H9 (cell line): Measurements from ENCODE around the gene SCUBE1. TPM values are rescaled to one million over a fixed set of nuclear protein-coding genes. Genes with fewer than 3 reads are reported as not detected.

Experiments
- DNase-seq: peaks from one replicate; pipeline ENCODE4 v3.0.0-alpha.2; 2017
- H2AFZ ChIP-seq: one replicate; pipeline ENCODE4 v1.6.1; 2013; ENCODE audit warnings: mild to moderate bottlenecking, low read length, control low read depth, moderate library complexity
- H2AK5ac ChIP-seq: 2 replicates; pipeline ENCODE4 v1.6.1; 2013; ENCODE audit warnings: low read length, control low read depth, mixed read lengths; ENCODE audit not compliant: insufficient read length
- H2BK120ac ChIP-seq: one replicate; pipeline ENCODE4 v1.6.1; 2013; ENCODE audit warnings: low read depth, mild to moderate bottlenecking, low read length, control low read depth, inconsistent platforms; ENCODE audit not compliant: poor library complexity, severe bottlenecking
- H2BK12ac ChIP-seq: 2 replicates; pipeline ENCODE4 v1.6.1; 2013; ENCODE audit warnings: low read length, control low read depth, mixed read lengths, low read depth; ENCODE audit not compliant: insufficient read length
- H2BK15ac ChIP-seq: 2 replicates; pipeline ENCODE4 v1.6.1; 2013; ENCODE audit warnings: low read depth, low read length, control low read depth
- H2BK20ac ChIP-seq: one replicate; pipeline ENCODE4 v1.6.1; 2013; ENCODE audit warnings: low read depth, mild to moderate bottlenecking, low read length, control low read depth, inconsistent platforms; ENCODE audit not compliant: poor library complexity, severe bottlenecking
- H2BK5ac ChIP-seq: 2 replicates; pipeline ENCODE4 v1.6.1; 2013; ENCODE audit warnings: low read length, control low read depth, mixed read lengths; ENCODE audit not compliant: insufficient read length
- H3K14ac ChIP-seq: 2 replicates; pipeline ENCODE4 v1.6.1; 2013; ENCODE audit warnings: low read length, control low read depth; ENCODE audit not compliant: insufficient read depth
- H3K18ac ChIP-seq: 2 replicates; pipeline ENCODE4 v1.6.1; 2013; ENCODE audit warnings: low read depth, mild to moderate bottlenecking, mixed read lengths, low read length, control low read depth; ENCODE audit not compliant: insufficient read length
- H3K23ac ChIP-seq: 2 replicates; pipeline ENCODE4 v1.6.1; 2013; ENCODE audit warnings: low read length, control low read depth, mixed read lengths, low read depth; ENCODE audit not compliant: insufficient read length
- H3K23me2 ChIP-seq: 2 replicates; pipeline ENCODE4 v1.6.1; 2013; ENCODE audit warnings: low read depth, mild to moderate bottlenecking, mixed read lengths, low read length, control low read depth; ENCODE audit not compliant: insufficient read length, poor library complexity, severe bottlenecking
- H3K27ac ChIP-seq: 2 replicates; pipeline ENCODE4 v1.5.1; 2013; ENCODE audit warnings: low read length, control low read depth, mixed read lengths, low read depth; ENCODE audit not compliant: insufficient read length
- H3K27me3 ChIP-seq: 2 replicates; pipeline ENCODE4 v1.6.1; 2013; ENCODE audit warnings: low read length, control low read depth, inconsistent platforms; ENCODE audit not compliant: insufficient read depth
- H3K4ac ChIP-seq: 2 replicates; pipeline ENCODE4 v1.6.1; 2013; ENCODE audit warnings: low read depth, mild to moderate bottlenecking, control low read depth, inconsistent platforms, low read length, moderate library complexity
- H3K4me1 ChIP-seq: 2 replicates; pipeline ENCODE4 v1.6.1; 2013; ENCODE audit warnings: low read length, control low read depth, inconsistent platforms; ENCODE audit not compliant: insufficient read depth
- H3K4me2 ChIP-seq: 2 replicates; pipeline ENCODE4 v1.6.1; 2013; ENCODE audit warnings: low read length, control low read depth, mixed read lengths; ENCODE audit not compliant: insufficient read length, insufficient read depth
- H3K56ac ChIP-seq: 2 replicates; pipeline ENCODE4 v1.6.1; 2013; ENCODE audit warnings: low read depth, mild to moderate bottlenecking, mixed read lengths, low read length, control low read depth; ENCODE audit not compliant: insufficient read length
- H3K79me1 ChIP-seq: 2 replicates; pipeline ENCODE4 v1.6.1; 2013; ENCODE audit warnings: low read depth, mild to moderate bottlenecking, moderate library complexity, low read length, control low read depth, inconsistent platforms; ENCODE audit not compliant: insufficient read depth, poor library complexity, severe bottlenecking
- H3K79me2 ChIP-seq: 2 replicates; pipeline ENCODE4 v1.6.1; 2013; ENCODE audit warnings: low read length, control low read depth, inconsistent platforms; ENCODE audit not compliant: insufficient read depth
- H3K9ac ChIP-seq: 2 replicates; pipeline ENCODE4 v1.6.1; 2013; ENCODE audit warnings: low read length, control low read depth, mixed read lengths; ENCODE audit not compliant: insufficient read length; ENCODE audit errors: extremely low read depth
- H3K9me3 ChIP-seq: one replicate; pipeline ENCODE4 v1.6.1; 2013; ENCODE audit warnings: low read depth, low read length, inconsistent platforms; ENCODE audit not compliant: control insufficient read depth
- H3T11ph ChIP-seq: one replicate; pipeline ENCODE4 v1.6.1; 2013; ENCODE audit warnings: mild to moderate bottlenecking, low read length, control low read depth, inconsistent platforms
- H4K20me1 ChIP-seq: one replicate; pipeline ENCODE4 v1.6.1; 2013; ENCODE audit not compliant: control insufficient read depth, insufficient read length, insufficient read depth
- H4K5ac ChIP-seq: 2 replicates; pipeline ENCODE4 v1.6.1; 2013; ENCODE audit warnings: low read depth, mild to moderate bottlenecking, mixed read lengths, low read length, control low read depth; ENCODE audit not compliant: insufficient read length
- H4K8ac ChIP-seq: replicated peaks from 2 replicates; pipeline ENCODE4 v1.6.1; 2013; ENCODE audit warnings: low read length, control low read depth, mixed read lengths, low read depth; ENCODE audit not compliant: insufficient read length
- H4K91ac ChIP-seq: 2 replicates; pipeline ENCODE4 v1.6.1; 2013; ENCODE audit warnings: low read depth, mild to moderate bottlenecking, moderate library complexity, mixed read lengths, low read length, control low read depth; ENCODE audit not compliant: insufficient read length
- H3K27ac Mint-ChIP-seq, 3 experiments: 2 replicates in 2 of 3; 3 replicates in 1 of 3; pipeline ENCODE4 v1.8.0; 2020 to 2021; ENCODE audit warnings: mixed read lengths in 3 of 3, mild to moderate bottlenecking in 1 of 3, moderate library complexity in 1 of 3
- H3K27me3 Mint-ChIP-seq: 2 replicates; pipeline ENCODE4 v1.8.0; 2021; ENCODE audit warnings: low read depth, mild to moderate bottlenecking, moderate library complexity, mixed read lengths
- H3K36me3 Mint-ChIP-seq, 3 experiments: 2 replicates in 2 of 3; 3 replicates in 1 of 3; pipeline ENCODE4 v1.8.0; 2020 to 2021; ENCODE audit warnings: low read depth in 3 of 3, mixed read lengths in 3 of 3; ENCODE audit not compliant: insufficient read depth in 1 of 3
- H3K4me1 Mint-ChIP-seq, 2 experiments: 2 replicates each; pipeline ENCODE4 v1.8.0; 2020; ENCODE audit warnings: mixed read lengths in 2 of 2
- H3K4me3 Mint-ChIP-seq, 2 experiments: 2 replicates in 1 of 2; 3 replicates in 1 of 2; pipeline ENCODE4 v1.8.0; 2020 to 2021; ENCODE audit warnings: mild to moderate bottlenecking in 2 of 2, mixed read lengths in 2 of 2, moderate library complexity in 1 of 2
- H3K9me3 Mint-ChIP-seq, 2 experiments: 2 replicates in 1 of 2; 3 replicates in 1 of 2; pipeline ENCODE4 v1.8.0; 2020; ENCODE audit warnings: mild to moderate bottlenecking in 2 of 2, mixed read lengths in 2 of 2, moderate library complexity in 1 of 2
- CTCF ChIP-seq: fragments of 200-600 bp; sonication (generic); conservative IDR thresholded peaks from 3 replicates; pipeline ENCODE4 v1.8.0; 2021; ENCODE audit warnings: antibody characterized with exemption, mild to moderate bottlenecking
- WGBS: extraction: QIAGEN DNeasy Blood & Tissue Kit; methylation state at CpG from one replicate; pipeline ENCODE4 v1.1.7; 2013; ENCODE audit warnings: missing lambda C conversion rate, low lambda C conversion rate, mixed read lengths; ENCODE audit not compliant: insufficient read length; ENCODE audit errors: extremely low coverage; 5-methylcytosine and 5-hydroxymethylcytosine counted together
- total RNA-seq: library from RNA; stranded (reverse); gene quantifications from 2 replicates; pipeline ENCODE4 v1.2.1, GENCODE V29; 2021

The SCUBE1 gene
- total RNA-seq, 1 experiment from 2014 or later: 1.2 TPM

- Mint-ChIP-seq H3K27ac (peak overlapping the region in 1 of 3 experiments; percentile 41; a peak in 1 of 7 replicates), H3K36me3 (no peaks in the 10 kb centered on the region), H3K4me3 (no peak overlapping the region), H3K9me3 (no peaks in the 10 kb centered on the region; a peak in 1 of 5 replicates), H3K27me3 (peaks cover 32% of the 10 kb centered on the region), H3K4me1 (peaks cover 27 to 30% of the 10 kb centered on the region in 2 experiments)
- H3K4ac ChIP-seq: no peak overlapping the region
- H3K4me2 ChIP-seq: no peak overlapping the region
- H3K23me2 ChIP-seq: no peaks in the 10 kb centered on the region
- no CpG with 5 or more reads among the region's 8 CpGs for WGBS
- no peak overlapping the region for H2BK12ac ChIP-seq
- H3K56ac ChIP-seq: no peak overlapping the region
- no peak overlapping the region for H3T11ph ChIP-seq
- H2AK5ac ChIP-seq: no peak overlapping the region
- peak; percentile 82 for TF ChIP-seq CTCF
- peak; percentile 82 for DNase-seq
- H2BK20ac ChIP-seq: no peak overlapping the region
- H4K5ac ChIP-seq: no peak overlapping the region
- H2BK120ac ChIP-seq: no peak overlapping the region
- H3K27me3 ChIP-seq: no peaks in the 10 kb centered on the region; the same call in 1 of the 2 replicates
- no peak overlapping the region for H4K8ac ChIP-seq
- H3K79me1 ChIP-seq: no peaks in the 10 kb centered on the region
- H3K23ac ChIP-seq: no peak overlapping the region
- no peak overlapping the region for H4K91ac ChIP-seq
- no peak overlapping the region for H3K27ac ChIP-seq
- H3K18ac ChIP-seq: no peak overlapping the region
- H3K79me2 ChIP-seq: no peaks in the 10 kb centered on the region
- H2BK15ac ChIP-seq: no peak overlapping the region; the same call in 1 of the 2 replicates
- H3K9ac ChIP-seq: no peak overlapping the region
- no peak overlapping the region for H2AFZ ChIP-seq
- no peak overlapping the region for H2BK5ac ChIP-seq
- H3K9me3 ChIP-seq: no peaks in the 10 kb centered on the region
- H3K14ac ChIP-seq: no peak overlapping the region
- H3K4me1 ChIP-seq: no peaks in the 10 kb centered on the region; the same call in 1 of the 2 replicates
- no peaks in the 10 kb centered on the region for H4K20me1 ChIP-seq
Measured at GRCh38 chr22:43228330-43228729, 114.8 kb downstream of the SCUBE1 start.
